ENCODE measurements around the gene CHGA. TPM values are rescaled to one million over a fixed set of nuclear protein-coding genes. Genes with fewer than 3 reads are reported as not detected.

Gene CHGA
- total RNA-seq, 1 donor from 2014 or later, result not detected

DNA sequence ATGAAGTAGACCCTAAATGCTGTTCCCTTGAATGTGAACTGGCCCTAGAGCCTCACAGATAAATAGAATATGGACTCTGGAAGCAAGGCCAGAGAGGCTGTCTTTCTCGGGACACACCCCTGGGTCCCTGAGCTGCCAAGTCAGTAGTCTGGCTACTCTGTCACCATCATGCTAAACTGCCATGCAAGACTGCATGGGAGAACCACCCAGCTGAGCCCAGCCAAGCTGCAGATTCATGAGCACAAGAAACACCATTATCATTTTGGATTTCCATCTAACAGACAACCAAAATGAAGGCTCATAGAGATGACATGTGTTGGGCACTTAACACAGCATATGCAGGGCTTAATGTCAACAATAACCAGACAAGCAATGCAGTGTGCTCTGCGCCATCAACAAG lies 53.3 kb downstream of the CHGA start:
- DNase-seq (ENCODE audit: low read depth), result no peak

DNA sequence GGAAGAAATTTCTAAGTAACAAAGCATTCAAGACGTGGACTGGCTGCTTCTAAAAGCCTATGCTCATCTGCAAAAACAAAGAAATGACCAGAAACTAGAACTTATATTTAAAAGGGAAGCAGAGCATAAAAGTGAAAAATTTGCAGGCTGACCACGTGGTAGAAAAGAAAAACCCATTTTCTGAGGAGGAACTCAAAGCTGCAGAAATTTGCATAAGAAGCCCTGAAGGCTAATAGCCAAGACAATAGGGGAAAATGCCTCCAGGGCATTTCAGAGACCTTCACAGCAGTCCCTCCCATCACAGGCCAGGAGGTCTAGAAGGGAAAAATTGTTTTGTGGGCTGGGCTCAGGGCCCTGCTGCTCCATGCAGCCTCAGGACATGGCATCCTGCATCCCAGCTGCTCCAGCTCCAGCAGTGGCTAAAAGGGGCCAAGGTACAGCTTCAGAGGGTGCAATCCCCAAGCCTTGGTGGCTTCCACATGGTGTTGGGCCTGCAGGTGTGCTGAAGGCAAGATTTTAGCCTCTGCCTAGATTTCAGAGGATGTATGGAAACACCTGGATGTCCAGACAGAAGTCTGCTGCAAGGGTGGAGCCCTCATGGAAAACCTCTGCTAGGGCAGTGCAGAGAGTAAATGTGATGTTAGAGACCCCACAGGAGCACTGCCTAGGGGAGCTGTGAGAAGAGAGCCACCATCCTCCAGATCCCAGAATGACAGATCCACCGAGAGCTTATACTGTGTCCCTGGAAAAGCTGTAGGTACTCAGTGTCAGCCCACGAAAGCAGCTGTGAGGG lies 55.5 kb downstream of the CHGA start:
- no peak for DNase-seq (ENCODE audit: low read depth)

DNA sequence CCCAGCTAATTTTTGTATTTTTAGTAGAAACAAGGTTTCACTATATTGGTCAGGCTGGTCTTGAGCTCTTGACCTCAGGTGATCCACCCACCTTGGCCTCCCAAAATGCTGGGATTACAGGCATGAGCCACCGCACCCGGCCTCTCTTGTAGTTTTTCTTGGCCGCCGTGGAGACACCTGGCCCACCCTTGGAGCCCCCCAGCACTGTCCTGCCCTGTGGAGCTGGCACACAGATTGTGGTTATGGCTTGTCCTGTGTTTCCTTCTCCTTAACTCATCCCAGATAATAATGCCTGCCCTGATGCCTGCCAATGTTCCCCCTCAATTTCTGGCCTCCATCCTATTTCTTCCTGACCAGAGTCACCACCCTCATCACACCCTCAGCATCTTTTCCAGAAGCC lies 57.9 kb downstream of the CHGA start:
- no peak for DNase-seq (ENCODE audit: low read depth)

DNA sequence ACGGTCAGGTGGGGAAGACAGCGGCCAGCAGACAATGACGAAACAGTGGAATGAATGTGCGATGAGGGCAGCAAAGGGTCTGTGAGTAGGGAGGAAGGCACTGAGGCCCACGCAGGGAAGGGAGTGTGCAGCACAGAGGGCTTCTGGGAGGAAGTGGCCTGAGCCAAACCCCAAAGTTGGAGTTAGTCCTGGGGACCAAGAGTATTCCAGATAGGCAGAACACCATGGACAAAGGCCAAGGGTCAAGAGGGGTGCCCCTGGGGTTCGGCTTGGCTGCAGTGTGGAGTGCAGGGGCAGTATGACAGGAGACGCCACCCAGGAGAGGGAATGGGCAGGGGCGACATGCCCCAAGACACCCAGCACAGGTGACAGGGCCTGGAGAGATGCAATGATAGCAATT lies 58.8 kb downstream of the CHGA start:
- no peak for DNase-seq (ENCODE audit: low read depth)

DNA sequence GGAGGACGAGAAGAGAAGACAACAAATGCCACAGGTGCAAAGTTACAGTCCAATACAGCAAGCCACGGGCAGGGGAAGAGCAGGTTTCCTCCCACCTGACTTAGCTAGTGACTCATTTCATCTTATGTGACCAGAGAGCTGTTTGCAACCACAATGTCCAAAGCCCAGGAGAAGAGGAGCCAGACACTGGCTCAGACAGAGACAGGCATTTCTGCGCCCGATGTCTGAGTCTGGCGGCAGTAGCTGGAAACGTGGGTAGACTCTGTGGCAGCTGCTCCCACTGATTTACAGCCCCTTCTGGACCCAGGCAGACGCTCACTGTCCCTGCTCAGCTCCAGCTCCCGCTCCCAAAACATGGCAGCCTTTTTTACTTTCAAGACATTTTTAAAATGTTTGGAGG lies 60.0 kb downstream of the CHGA start:
- peak; percentile 87 for DNase-seq (ENCODE audit: low read depth)

DNA sequence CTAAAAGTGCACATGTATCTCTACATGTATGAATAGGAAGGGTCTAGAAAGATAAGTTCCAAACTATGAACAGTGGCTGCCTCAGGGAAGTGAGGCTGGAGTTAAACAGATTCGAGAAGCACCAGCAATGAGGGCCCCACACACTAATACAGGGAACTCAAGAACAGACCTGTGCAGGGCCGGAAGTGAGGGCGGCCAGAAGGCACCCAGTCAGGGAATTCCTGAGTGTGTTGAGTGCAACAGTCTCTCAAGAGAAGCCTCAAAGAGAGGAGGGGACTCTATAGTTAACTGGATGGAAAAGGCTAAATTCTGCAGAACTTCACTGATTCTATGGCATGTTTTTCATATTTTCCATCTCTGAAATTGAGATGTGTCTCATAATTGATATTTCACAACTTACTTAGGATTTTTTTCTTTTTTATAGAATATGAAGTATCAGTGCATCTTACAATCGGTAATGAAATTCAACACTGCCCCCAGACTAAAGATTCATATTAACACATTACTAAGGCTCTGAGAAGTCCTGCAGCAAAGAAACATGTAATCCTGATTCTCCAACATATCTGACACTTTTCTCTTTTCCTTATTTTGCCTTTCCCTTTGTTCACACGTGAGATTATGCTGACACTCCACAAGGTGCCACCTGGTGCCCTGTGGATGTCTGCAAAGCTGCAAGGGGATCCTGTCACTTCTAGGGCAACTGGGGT lies 61.3 kb downstream of the CHGA start:
- DNase-seq (ENCODE audit: low read depth), result no peak

Other genes with a start within 250 kb of the CHGA start
- 29.6 and 31.6 TPM in 2 replicates for gene LGMN, start 174.5 kb upstream of the CHGA start, total RNA-seq
- gene GOLGA5, start 128.8 kb upstream of the CHGA start, total RNA-seq, result 44.9 and 52.6 TPM in 2 replicates
- gene ITPK1, start 192.8 kb downstream of the CHGA start, total RNA-seq, result 19.1 and 23.0 TPM in 2 replicates